Epithelial cell of prostate (primary cell): Measurements from ENCODE around the gene HELZ.
"Not testable (repeated sequence)": the region's sequence is repeated elsewhere in the genome, so short reads cannot be mapped to it uniquely, and the experiment has no call there.

ENCODE experiments used
- DNase-seq: peaks from one replicate; pipeline ENCODE4 v3.0.0-alpha.2; 2011; ENCODE audit warnings: low read depth, low spot score
- H3K27ac ChIP-seq: fragments of 450-650 bp; 2 replicates; pipeline ENCODE4 v1.5.1; 2017; ENCODE audit warnings: mild to moderate bottlenecking

Gene HELZ

DNA sequence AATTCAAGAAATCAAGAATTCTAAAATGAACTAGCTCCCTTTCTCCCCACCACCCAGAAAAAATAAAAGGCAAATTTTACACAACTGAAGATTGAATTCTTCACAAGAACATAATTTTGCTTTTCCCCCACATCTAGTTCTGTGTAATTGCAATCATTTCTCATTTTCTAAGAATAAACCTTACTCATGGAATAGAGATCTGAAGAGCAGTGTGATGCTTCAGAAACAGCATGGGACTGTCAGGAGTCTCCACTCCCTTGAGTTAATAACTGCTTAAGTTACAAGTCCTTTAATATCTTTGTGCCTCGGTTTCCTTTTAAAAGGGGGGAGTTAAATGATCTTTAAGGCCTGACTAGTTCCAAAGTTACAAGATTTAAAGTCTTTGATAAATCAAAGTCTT, 147.0 kb downstream of the HELZ start:
- DNase-seq, result no peak
- no peak overlapping the region for H3K27ac ChIP-seq

DNA sequence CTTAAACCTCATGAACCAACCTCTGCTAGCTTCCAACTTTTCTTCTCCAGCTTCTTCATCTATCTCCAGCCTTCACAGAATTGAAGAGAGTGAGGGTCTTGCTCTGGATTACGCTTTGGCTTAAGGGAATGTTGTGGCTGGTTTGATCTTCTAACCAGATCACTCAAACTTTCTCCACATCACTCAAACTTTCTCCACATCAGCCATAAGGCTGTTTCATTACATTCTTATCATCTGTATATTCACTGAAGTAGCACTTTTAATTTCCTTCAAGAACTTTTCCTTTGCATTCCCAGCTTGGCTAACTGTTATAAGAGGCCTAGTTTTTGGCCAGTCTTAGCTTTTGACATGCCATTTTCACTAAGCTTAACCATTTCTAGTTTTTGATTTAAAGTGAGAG, 148.4 kb downstream of the HELZ start:
- no peak overlapping the region for H3K27ac ChIP-seq
- DNase-seq, result no peak

DNA sequence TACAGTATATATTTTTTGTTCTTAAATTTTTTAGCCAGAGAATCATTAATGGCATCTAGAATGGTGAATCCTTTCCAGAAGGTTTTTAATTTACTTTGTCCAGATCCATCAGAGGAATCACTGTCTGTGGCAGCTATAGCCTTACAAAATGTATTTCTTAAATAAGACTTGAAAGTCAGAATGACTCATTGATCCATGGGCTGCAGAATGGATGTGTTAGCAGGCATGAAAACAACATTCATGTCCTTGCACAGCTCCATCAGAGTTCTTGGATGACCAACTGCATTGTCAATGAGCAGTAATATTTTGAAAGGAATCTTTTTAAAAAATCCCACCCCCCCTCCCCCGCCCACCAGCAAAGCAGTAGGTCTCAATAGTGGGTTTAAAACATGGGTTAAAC, 149.2 kb downstream of the HELZ start:
- no peak overlapping the region for H3K27ac ChIP-seq
- DNase-seq, result no peak

DNA sequence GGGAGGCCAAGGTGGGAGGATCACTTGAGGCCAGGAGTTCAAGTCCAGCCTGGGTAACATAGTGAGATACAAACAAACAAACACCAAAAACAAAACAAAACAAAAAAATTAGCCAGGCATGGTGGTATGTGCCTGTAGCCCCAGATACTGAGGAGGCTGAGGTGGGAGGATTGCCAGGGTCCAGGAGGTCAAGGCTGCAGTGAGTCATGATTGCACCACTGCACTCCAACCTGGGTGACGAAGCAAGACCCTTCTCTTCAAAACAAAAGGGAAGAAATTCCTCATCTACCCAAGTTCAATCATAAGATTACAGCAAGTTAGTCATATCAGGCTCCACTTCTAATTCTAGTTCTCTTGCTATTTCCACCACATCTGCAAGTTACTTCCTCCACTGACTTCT, 149.7 kb downstream of the HELZ start:
- H3K27ac ChIP-seq, DNase-seq: not testable (repeated sequence)

DNA sequence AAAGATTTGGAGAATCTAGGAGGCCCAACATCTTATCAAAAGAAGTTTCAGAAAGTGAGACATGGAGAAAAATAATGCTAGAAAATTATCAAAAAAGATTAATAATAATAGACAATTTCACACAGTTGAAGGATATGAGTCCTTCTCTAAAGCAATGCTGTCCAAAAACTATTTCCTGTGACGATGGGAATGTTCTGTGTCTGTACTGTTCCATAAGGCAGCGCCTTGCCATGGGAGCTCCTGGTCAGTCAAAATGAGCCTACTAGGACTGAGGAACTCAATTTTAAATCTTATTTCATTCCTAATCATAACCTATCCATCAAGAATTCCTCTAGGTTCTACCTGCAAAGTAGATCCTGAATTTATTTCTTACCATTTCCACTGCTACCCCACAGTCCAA, 151.6 kb downstream of the HELZ start:
- H3K27ac ChIP-seq, result no peak overlapping the region
- no peak for DNase-seq

DNA sequence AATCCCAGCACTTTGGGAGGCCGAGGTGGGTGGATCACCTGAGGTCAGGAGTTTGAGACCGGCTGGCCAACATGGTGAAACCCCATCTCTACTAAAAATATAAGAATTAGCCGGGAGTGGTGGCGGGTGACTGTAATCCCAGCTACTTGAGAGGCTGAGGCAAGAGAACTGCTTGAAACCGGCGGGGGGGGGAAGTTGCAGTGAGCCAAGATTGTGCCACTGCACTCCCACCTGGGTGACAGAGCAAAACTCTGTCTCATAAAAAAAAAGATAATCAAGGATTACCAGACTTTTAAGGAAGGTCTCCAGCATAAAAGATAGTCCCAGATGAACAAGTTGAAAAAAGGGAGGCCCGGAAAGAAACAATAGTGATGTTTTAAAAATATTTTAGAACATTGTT, 152.3 kb downstream of the HELZ start:
- H3K27ac ChIP-seq, DNase-seq: not testable (repeated sequence)

DNA sequence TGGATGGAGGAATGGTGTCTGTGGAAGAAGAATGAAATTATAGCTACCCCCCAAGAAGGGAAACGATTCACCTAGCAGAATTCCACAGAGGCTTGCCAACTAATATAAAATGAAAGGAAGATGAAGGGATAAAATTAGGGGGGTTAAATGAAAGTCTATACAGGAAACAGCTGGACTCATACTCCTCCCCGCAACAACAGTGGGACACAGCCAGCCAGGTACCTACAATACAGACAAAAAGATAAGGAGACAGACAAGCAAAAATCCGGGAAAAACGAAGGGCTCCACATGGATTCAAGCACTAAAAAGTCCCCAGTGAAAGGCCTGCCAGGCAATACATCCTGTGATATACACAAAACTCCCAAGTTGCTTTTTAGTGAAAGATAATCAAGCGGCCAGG, 152.7 kb downstream of the HELZ start:
- no peak overlapping the region for H3K27ac ChIP-seq
- no peak for DNase-seq

DNA sequence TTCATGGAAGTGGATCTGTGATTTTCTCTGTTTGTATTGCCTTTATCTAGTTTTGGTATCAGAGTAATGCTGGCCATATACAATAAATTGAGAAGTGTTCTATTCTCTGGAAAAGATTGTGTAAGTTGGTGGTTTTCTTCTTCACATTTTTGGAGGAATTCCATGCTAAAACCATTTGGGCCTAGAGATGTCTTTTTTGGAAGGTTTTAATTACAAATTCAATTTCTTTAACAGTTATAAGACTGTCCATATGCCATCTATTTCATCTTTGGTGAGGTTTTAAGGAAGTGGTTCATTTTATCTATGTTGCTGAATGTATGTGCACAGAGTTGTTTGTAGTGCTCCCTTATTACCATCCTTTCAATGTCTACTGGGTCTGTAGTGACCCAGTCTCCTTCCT, 154.7 kb downstream of the HELZ start:
- no peak for DNase-seq
- no peak overlapping the region for H3K27ac ChIP-seq

DNA sequence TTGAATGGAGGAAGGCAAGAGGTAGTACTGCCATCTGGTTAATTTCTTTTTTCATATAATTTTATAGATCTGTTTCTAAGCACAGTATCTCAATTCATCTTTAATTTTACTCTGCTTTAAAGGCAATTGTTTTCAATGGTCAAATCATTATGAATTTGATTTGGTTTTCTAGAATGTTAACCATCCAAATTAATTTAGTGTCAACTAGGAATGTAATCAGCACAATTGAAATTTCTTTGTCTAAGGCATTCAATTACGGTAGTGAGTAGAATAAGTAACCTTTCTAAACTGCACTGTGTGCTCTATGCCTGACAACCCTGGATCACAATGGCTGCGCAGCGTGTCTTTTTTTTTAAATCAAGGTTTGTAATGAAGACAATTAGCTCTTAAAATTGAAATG, 156.4 kb downstream of the HELZ start:
- no peak overlapping the region for H3K27ac ChIP-seq
- no peak for DNase-seq

DNA sequence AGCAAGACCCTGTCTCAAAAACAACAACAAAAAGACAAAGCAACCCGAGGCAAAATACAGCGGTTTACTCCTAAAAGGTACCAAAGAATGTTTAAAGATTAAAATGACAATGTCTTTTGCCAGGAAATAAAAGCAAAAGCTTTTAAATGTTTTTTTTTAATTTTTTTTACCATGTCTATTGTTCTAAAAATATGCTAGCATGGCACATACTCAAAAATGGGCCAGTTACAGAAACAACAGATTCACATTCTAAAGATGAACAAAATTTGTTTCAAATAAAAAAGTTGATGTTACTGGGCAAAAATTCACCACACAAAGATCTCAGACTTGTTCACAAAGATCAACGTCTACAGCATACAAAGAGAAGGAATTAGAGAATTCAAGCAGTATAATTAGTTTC, 159.6 kb downstream of the HELZ start:
- H3K27ac ChIP-seq, result no peak overlapping the region
- DNase-seq, result no peak

DNA sequence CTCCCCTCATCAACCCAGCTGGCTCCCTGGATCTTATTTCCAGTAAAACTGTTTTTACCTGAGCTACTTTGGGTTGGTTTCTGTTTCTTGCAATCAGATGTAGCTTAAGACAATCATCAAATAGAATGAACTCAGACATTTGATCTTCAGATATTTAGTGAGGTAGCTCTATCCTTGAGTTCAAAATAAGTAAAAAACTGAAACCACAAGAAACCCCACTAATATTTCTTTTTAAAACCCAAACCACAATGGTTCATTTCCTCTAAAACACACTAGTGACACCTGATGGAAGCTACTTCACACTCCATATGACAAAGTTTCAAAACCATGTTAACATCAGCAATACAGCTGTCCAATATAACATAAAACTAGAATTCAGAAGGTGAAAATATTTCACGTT, 162.9 kb downstream of the HELZ start:
- H3K27ac ChIP-seq, result no peak overlapping the region

DNA sequence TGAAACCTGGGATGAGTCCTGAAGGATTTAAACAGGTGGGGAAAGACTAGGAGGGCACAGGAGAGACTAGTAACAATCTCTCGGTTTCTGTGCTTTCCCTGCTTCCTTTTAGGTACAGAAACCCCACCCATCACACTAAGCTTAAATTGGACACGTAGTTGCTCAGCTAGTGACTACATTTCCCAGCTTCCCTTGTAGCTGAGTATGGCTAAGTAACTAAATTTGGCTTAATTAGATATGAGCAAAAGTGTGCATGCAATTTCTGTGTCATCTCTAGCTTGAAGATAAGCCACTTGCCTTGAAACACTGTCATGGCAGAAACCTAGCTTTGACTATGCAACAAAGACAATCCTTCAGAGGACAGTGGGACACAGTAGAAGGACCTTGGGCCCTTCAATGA, 164.2 kb downstream of the HELZ start:
- no peak overlapping the region for H3K27ac ChIP-seq
- no peak for DNase-seq

More for the DNA sequence above, 162.9 kb downstream of the HELZ start:
- DNase-seq, result no peak

DNA sequence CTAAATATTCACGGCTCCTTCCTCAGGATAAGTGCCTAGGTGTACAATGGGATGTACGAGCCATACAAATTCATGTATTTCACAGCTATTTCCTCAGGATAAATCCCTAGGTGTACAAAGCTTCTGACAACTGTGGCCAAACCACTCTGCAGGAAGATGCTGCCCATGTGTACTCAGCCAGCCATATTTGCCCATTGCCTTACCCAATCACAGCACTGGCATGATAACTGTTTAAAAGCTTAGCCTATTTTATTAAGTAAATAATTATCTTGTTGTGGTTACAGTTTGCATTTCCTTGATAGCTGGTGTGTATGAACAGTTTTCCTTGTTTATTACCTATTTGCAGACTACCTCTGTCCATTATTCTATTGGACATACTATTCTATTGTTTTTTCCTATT, 165.5 kb downstream of the HELZ start:
- DNase-seq, result no peak

DNA sequence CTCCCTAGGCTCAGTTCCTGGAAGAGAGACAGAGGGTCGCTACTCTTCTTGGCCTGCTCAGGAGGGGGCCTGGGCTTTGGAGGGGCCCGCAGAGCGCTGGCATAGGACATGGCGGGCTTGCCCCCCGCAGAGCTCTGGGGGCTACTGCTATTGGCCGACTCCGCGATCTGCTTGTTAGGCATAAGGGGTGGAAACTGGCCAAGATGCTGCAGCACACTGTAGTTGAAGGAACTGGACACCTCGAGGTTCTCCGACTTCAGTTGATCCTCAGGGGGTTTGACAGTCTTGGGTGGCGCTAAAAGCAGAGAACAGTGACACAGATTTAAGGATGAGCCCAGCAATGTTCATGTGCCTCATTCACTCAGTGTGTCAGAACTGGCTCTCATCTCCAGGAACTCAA, 166.7 kb downstream of the HELZ start:
- H3K27ac ChIP-seq, result no peak overlapping the region
- DNase-seq, result no peak

More for the DNA sequence above, 165.5 kb downstream of the HELZ start:
- no peak overlapping the region for H3K27ac ChIP-seq

DNA sequence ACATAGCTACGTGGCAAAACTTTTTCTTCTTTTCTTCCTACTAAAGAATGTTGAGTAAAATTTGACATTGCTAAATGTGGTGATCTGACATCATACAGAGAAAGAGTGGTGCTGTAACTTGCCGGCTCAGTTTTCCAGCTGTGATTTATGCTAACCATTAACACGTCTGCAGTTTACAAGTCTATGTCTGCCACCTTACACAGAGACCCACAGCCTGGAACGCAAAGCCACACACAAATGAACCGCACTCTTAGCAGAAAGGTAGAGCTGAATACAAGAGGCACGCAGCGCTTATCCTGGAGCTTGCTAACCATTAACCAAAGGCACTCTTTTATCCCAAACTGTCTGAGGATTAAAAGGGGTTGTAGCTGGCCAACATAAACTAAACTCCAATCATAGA, 168.7 kb downstream of the HELZ start:
- DNase-seq, result no peak
- H3K27ac ChIP-seq, result no peak overlapping the region

DNA sequence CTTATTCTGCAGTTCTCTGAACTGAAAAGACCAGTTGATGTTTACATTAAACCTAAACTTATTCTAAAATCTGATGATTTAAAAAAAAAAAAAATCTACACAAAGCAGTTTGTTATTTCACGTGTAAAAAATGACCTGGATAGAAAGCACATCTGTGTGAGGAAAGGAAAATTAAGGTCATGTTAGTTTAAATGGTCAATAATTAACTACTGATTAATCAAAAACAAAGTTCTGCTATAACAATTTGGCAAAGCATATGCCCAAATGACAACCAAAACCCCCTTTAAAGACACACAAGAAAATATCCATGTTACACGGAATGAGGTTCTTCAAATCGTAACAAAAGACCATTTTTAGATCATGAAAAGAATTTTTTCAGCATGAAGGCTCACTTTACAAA, 170.2 kb downstream of the HELZ start:
- no peak for DNase-seq
- H3K27ac ChIP-seq, result no peak overlapping the region

DNA sequence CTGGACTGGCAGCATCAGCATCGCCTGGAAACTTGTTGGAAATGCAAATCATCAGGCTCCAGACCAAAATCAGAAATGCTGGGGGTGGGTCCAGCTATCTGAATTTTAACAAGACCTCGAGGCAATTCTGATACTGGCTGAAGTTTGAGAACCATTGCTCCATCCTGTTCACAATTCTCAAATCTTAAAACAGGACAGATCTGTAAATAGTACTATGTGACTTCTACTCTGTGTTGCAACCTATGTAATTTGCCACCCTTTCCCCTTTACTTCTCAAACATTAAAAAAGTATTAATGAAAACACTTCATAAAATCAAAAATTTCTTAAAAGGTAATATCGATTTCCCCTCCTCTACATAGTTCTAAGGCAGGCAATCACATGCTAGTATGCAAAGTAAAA, 172.1 kb downstream of the HELZ start:
- no peak for DNase-seq
- no peak overlapping the region for H3K27ac ChIP-seq

DNA sequence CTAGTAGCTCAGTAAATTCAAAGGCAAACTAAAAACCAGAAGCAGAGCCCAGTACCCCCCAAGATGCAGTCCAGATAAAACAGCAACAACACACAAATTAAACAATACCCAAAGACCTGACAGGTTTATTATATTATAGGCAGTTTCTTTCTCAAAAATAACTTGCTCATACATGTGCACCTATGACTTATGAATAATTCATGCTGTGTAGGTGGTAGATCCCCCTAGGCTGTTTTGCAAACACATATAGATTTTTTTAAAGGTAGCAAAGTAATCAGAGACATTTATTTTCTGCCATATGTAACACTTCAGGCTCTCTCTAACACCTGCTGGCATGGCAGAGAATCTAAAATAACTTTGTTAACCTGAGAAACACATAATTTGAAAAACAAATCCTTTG, 173.4 kb downstream of the HELZ start:
- H3K27ac ChIP-seq, result no peak overlapping the region
- no peak for DNase-seq

DNA sequence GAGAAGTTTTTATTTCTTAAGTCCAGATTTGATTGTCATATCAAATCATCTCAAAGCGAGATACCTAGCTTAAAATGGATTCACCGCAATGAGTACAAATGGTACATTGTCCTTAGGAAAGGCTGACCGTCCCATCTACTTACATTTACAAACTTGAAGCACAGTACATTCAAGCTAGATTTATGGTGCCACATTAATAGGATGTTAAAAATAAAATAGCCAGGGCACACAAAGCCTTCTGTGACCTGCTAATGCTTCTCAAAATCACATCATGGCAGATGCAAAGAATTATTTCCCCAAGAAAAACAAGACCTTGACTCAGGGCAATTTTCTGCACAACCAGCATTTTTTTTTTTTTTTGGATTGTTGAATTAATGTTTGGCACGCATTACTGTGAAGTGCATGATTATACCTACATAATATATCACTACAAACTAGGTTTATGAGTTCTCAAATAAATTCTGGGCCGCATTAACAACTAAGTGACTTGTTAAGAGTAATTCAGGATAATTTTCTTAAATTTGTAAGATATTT, 175.3 kb downstream of the HELZ start:
- no peak overlapping the region for H3K27ac ChIP-seq
- no peak for DNase-seq

DNA sequence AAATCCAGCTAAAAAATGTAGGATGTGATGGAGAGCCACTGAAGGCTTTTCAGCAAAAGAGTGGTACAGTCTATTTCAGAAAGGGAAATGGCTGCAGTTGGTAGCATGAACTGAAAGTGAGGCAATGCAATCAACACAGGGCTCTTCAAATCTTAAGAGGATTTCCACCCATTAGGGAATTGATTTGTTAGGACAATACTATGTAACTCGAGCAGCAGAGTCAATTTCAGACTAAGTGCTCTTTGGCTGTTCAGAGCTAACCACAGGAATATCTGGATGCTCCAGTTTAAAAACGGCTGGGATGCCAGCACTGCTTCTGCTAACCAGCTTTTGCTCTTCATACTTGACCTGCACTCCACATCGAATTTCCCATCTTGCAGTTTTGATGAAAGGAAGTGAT, 176.0 kb downstream of the HELZ start:
- no peak overlapping the region for H3K27ac ChIP-seq
- DNase-seq, result no peak

DNA sequence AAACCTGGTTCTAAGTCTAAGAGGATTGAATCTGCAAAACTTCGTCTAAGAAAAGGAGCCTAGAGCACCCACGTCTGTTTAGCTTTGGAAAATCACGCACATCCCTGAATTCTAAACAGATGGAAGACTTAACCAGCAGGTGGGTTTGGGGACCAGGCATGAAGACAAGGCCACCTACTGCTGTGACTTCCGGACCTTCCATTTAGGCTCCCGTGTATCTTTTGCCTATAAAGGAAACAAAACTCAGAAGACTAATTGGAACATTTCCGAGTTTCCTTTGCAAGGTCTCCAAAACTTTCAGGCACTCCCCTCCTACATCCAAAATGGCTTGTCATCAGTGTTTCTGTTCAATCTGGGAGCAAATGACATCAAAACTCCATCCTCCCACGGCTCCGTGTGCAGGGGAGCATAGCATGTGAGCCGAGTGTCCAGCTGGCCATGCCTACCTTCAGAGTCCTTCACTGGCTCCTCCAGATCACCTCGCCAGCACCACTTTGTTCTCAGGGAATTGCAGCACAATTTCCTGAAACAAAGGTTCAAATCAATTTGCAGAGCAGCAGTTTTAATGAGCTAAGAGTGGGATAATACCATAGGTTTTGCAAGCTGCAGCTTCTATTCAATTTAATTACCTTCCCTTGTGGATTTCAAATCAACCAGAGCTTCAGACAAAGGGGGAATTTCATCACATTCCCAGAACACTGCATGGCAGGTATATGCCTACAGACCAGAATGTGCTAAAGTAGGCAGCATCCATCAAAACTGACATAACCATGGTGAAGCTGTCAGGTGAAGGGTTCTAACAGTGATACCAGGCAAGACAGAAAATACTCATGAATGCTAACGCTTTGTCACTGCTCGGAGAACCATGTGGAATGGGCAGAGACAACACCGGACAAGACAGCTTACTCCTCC, 177.2 kb downstream of the HELZ start:
- no peak for DNase-seq
- H3K27ac ChIP-seq, result no peak overlapping the region

DNA sequence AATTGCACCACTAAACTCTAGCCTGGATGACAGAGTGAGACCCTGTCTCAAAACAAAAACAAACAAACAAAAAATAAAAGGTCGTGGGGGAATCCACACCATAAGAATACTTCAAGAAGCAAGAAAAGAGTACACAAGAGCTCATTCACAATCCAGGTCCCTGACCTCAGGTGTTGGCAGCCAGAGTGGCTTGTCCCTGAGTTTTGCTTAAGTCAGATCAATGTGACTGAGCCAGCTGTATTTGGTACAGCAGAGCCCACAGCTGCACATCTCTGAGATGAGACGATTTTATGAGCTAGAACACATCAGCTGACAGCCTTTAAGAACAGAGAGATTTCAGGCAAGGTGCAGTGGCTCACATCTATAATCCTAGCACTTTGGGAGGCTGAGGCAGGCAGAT, 178.3 kb downstream of the HELZ start:
- no peak for DNase-seq
- H3K27ac ChIP-seq, result no peak overlapping the region
